OCI-LY3 (cell line): ENCODE data around the gene CRYBB2.
"Not testable (repeated sequence)": the region's sequence is repeated elsewhere in the genome, so short reads cannot be mapped to it uniquely, and the experiment has no call there.

Source experiments
- H2AFZ ChIP-seq: fragments of 200-600, 300-600 bp; shearing (Covaris generic); 2 replicates; pipeline ENCODE4 v1.6.0; 2014; ENCODE audit warnings: antibody characterized with exemption, low read depth, low read length
- H3K27ac ChIP-seq: fragments of 200-600, 300-600 bp; sonication (generic); 2 replicates; pipeline ENCODE4 v1.5.1; 2014; ENCODE audit warnings: mild to moderate bottlenecking, low read length, moderate library complexity, mixed read lengths
- H3K27me3 ChIP-seq: fragments of 200-600, 300-600 bp; sonication (generic); 2 replicates; pipeline ENCODE4 v1.6.1; 2014; ENCODE audit warnings: low read depth, low read length, mixed read lengths
- H3K36me3 ChIP-seq: fragments of 200-600, 300-600 bp; sonication (generic); replicated peaks from 2 replicates; pipeline ENCODE3; 2014; ENCODE audit warnings: low read depth, low read length, mixed read lengths
- H3K4me1 ChIP-seq: fragments of 300-600, 200-600 bp; sonication (generic); 2 replicates; pipeline ENCODE4 v1.6.1; 2014; ENCODE audit warnings: low read length, mixed read lengths
- H3K4me2 ChIP-seq: fragments of 200-600, 300-600 bp; sonication (generic); 2 replicates; pipeline ENCODE4 v1.6.1; 2014; ENCODE audit warnings: low read length, mixed read lengths
- H3K4me3 ChIP-seq: fragments of 300-600, 200-600 bp; sonication (generic); 2 replicates; pipeline ENCODE4 v1.5.1; 2014; ENCODE audit warnings: antibody characterized with exemption, mild to moderate bottlenecking, low read length, moderate library complexity
- H3K79me2 ChIP-seq: fragments of 300-600, 200-600 bp; shearing (Covaris generic); 2 replicates; pipeline ENCODE4 v1.6.1; 2014; ENCODE audit warnings: mild to moderate bottlenecking, low read length, mixed read lengths
- H3K9ac ChIP-seq: fragments of 300-600, 200-600 bp; shearing (Covaris generic); 2 replicates; pipeline ENCODE4 v1.6.0; 2014; ENCODE audit warnings: mild to moderate bottlenecking, low read length, moderate library complexity
- H3K9me3 ChIP-seq: fragments of 200-600, 300-600 bp; shearing (Covaris generic); 2 replicates; pipeline ENCODE4 v1.6.1; 2014; ENCODE audit warnings: low read length, mixed read lengths; ENCODE audit not compliant: insufficient read depth
- H4K20me1 ChIP-seq: fragments of 200-600, 300-600 bp; sonication (generic); 2 replicates; pipeline ENCODE4 v1.6.1; 2016; ENCODE audit warnings: low read length, mixed read lengths; ENCODE audit not compliant: insufficient read depth
- EZH2phosphoT487 ChIP-seq: fragments of 200-600 bp; shearing (Covaris generic); IDR thresholded peaks from 2 replicates; pipeline ENCODE4 v1.6.1; 2018; ENCODE audit warnings: antibody characterized with exemption, mixed run types, low read depth
- TF ChIP-seq, protein P1 (sequence below): fragments of 200-600, 300-600 bp; sonication (generic); IDR thresholded peaks from 2 replicates; pipeline ENCODE4 v1.5.1; 2014; ENCODE audit warnings: antibody characterized with exemption, low read length, low read depth

CRYBB2 gene

DNA sequence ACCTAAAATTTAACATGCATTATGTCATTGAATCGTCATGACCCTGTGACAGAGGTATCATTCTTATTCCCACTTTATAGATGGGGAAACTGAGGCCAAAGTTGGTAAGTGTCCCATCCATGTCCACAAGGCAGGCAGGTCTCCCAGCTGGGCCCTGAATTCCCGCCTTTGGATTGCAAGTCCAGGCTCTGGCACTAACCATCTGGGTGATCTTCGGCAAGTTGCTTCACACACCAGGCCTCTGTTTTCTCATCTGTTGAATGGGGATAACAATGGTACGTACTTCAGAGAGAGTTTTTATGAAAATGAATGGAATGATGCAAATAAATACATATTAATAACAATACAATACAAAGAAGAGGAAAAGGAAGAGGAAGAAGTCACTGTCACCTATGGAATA lies 16.4 kb upstream of the CRYBB2 start:
- Histone ChIP-seq H3K4me2 (no peak overlapping the region), H3K27ac (no peak overlapping the region), H3K4me1 (no peaks in the 10 kb centered on the region), H3K79me2 (no peaks in the 10 kb centered on the region), H4K20me1 (no peaks in the 10 kb centered on the region), H3K4me3 (no peak overlapping the region), H2AFZ (no peak overlapping the region), H3K9me3 (no peaks in the 10 kb centered on the region), H3K36me3 (no peaks in the 10 kb centered on the region), H3K27me3 (peaks cover 2% of the 10 kb centered on the region; the same call in 1 of the 2 replicates), H3K9ac (no peak overlapping the region)
- TF ChIP-seq EZH2phosphoT487: no peak
- TF ChIP-seq, protein P1, sequence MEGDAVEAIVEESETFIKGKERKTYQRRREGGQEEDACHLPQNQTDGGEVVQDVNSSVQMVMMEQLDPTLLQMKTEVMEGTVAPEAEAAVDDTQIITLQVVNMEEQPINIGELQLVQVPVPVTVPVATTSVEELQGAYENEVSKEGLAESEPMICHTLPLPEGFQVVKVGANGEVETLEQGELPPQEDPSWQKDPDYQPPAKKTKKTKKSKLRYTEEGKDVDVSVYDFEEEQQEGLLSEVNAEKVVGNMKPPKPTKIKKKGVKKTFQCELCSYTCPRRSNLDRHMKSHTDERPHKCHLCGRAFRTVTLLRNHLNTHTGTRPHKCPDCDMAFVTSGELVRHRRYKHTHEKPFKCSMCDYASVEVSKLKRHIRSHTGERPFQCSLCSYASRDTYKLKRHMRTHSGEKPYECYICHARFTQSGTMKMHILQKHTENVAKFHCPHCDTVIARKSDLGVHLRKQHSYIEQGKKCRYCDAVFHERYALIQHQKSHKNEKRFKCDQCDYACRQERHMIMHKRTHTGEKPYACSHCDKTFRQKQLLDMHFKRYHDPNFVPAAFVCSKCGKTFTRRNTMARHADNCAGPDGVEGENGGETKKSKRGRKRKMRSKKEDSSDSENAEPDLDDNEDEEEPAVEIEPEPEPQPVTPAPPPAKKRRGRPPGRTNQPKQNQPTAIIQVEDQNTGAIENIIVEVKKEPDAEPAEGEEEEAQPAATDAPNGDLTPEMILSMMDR: no peak

DNA sequence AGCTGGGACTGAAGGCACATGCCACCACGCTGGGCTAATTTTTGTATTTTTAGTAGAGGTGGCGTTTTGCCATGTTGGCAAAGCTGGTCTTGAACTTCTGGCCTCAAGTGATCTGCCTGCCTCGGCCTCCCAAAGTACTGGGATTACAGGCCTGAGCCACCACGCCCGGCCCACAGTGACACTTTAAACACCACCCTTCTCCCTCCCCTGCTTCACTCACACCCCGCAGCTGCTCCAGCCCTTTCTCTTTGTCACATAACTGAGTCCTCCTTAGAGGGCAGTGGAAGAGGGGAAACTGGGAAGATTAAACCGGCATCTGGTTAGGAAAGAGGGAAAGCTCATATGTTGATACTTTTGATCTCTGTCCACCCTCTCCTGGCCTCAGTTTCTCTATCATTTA lies 14.9 kb upstream of the CRYBB2 start:
- not testable (repeated sequence) for H2AFZ ChIP-seq, H3K79me2 ChIP-seq, H3K27ac ChIP-seq, H3K9me3 ChIP-seq, H3K4me3 ChIP-seq, H4K20me1 ChIP-seq, H3K4me1 ChIP-seq, H3K36me3 ChIP-seq, H3K4me2 ChIP-seq, H3K27me3 ChIP-seq, H3K9ac ChIP-seq

DNA sequence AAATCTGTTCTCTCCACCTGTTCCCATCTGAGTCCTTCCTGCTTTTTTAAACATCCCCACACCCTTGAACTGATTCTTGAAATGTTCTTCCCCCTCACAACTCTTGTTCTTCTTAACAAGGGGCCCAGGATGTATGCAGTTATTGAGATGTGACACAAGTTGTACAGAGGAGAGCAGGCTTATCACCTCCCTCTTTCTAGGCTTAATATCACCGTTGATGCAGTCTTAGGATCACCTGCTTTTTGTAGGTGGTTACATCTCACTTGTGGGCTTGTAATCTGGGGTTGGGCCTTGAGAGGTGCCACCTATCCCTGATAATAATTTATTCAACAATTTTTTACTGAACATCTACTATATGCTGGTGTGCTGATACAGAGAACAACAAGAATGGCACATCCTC lies 13.6 kb upstream of the CRYBB2 start:
- Histone ChIP-seq H2AFZ (no peak overlapping the region), H3K9ac (no peak overlapping the region), H4K20me1 (no peaks in the 10 kb centered on the region), H3K79me2 (no peaks in the 10 kb centered on the region), H3K4me2 (no peak overlapping the region), H3K9me3 (no peaks in the 10 kb centered on the region), H3K27ac (no peak overlapping the region), H3K4me1 (no peaks in the 10 kb centered on the region), H3K36me3 (no peaks in the 10 kb centered on the region), H3K27me3 (peaks cover 2% of the 10 kb centered on the region; the same call in 1 of the 2 replicates), H3K4me3 (no peak overlapping the region)
- TF ChIP-seq, protein P1: no peak
- no peak for TF ChIP-seq EZH2phosphoT487

DNA sequence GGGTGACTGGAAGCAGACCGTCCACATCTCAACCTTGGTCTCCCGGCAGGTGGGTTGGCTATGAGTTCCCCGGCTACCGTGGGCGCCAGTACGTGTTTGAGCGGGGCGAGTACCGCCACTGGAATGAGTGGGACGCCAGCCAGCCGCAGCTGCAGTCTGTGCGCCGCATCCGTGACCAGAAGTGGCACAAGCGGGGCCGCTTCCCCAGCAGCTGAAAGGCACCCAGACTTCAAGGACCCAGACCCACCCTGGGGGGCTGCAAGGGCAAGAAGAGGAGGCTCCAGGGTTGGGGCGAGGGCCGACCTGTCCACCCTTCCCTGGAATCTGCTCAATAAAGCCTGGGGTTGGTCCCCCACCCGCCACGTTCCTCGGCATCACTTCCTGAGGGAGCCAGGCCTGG lies 12.4 kb upstream of the CRYBB2 start:
- Histone ChIP-seq H2AFZ (no peak overlapping the region), H3K36me3 (no peaks in the 10 kb centered on the region), H3K79me2 (no peaks in the 10 kb centered on the region), H3K4me3 (no peak overlapping the region), H3K4me2 (no peak overlapping the region), H3K4me1 (no peaks in the 10 kb centered on the region), H3K9ac (no peak overlapping the region), H3K9me3 (no peaks in the 10 kb centered on the region), H4K20me1 (no peaks in the 10 kb centered on the region), H3K27ac (no peak overlapping the region), H3K27me3 (no peaks in the 10 kb centered on the region)
- no peak for TF ChIP-seq EZH2phosphoT487
- TF ChIP-seq, protein P1: no peak
